SK-N-SH treated with all-trans-retinoic acid at 6 μM for 48 hours (cell line): ENCODE measurements around the gene SUMF2.
"Not testable (repeated sequence)": the region's sequence is repeated elsewhere in the genome, so short reads cannot be mapped to it uniquely, and the experiment has no call there.

Experiments used
- ATAC-seq: fragments of 200-7000 bp; cut with Tn5 transposase; 3 replicates; pipeline ENCODE4 v1.9.1; 2020; ENCODE audit warnings: mild to moderate bottlenecking, moderate library complexity
- ARNTL ChIP-seq: fragments of 450-650 bp; formaldehyde crosslinking; IDR thresholded peaks from 2 replicates; pipeline ENCODE4 v1.5.0; 2020; ENCODE audit warnings: low read depth, mild to moderate bottlenecking, moderate library complexity, borderline replicate concordance
- BACH2 ChIP-seq: fragments of 250-450 bp; sonication (Bioruptor Pico); IDR thresholded peaks from 2 replicates; pipeline ENCODE4 v1.9.0; 2021; ENCODE audit warnings: mild to moderate bottlenecking, borderline replicate concordance
- CREB5 ChIP-seq: fragments of 250-450 bp; sonication (Bioruptor Pico); IDR thresholded peaks from 2 replicates; pipeline ENCODE4 v1.5.1; 2020; ENCODE audit warnings: low read depth, mild to moderate bottlenecking, moderate library complexity
- CSDC2 ChIP-seq: fragments of 250-450 bp; sonication (Bioruptor Pico); IDR thresholded peaks from 2 replicates; pipeline ENCODE4 v1.5.0; 2020; ENCODE audit warnings: mild to moderate bottlenecking, moderate library complexity
- ESRRG ChIP-seq: fragments of 250-450 bp; sonication (Bioruptor Pico); IDR thresholded peaks from 2 replicates; pipeline ENCODE4 v1.6.1; 2021; ENCODE audit warnings: mild to moderate bottlenecking
- GLIS3 ChIP-seq: fragments of 250-450 bp; sonication (Bioruptor Pico); IDR thresholded peaks from 2 replicates; pipeline ENCODE4 v1.5.0; 2020; ENCODE audit warnings: mild to moderate bottlenecking, moderate library complexity
- ISL1 ChIP-seq: fragments of 250-450 bp; sonication (Bioruptor Pico); IDR thresholded peaks from 2 replicates; pipeline ENCODE4 v2.1.2; 2022; ENCODE audit warnings: mild to moderate bottlenecking, moderate library complexity
- OSR1 ChIP-seq: fragments of 250-450 bp; sonication (Bioruptor Pico); IDR thresholded peaks from 2 replicates; pipeline ENCODE4 v1.8.0; 2022; ENCODE audit warnings: moderate library complexity, mild to moderate bottlenecking, inconsistent platforms
- PATZ1 ChIP-seq: fragments of 250-450 bp; sonication (Bioruptor Pico); IDR thresholded peaks from 2 replicates; pipeline ENCODE4 v1.8.0; 2020; ENCODE audit warnings: mild to moderate bottlenecking, moderate library complexity, borderline replicate concordance
- POU6F1 ChIP-seq: fragments of 250-450 bp; sonication (Bioruptor Pico); IDR thresholded peaks from 2 replicates; pipeline ENCODE4 v1.8.0; 2021; ENCODE audit warnings: low read depth, mild to moderate bottlenecking, moderate library complexity, borderline replicate concordance
- PPARA ChIP-seq: fragments of 250-450 bp; sonication (Bioruptor Pico); IDR thresholded peaks from 2 replicates; pipeline ENCODE4 v1.5.0; 2020; ENCODE audit warnings: mild to moderate bottlenecking, borderline replicate concordance
- RARB ChIP-seq: fragments of 250-450 bp; sonication (Bioruptor Pico); IDR thresholded peaks from 2 replicates; pipeline ENCODE4 v1.8.0; 2021; ENCODE audit warnings: mild to moderate bottlenecking, moderate library complexity
- SNAI2 ChIP-seq: fragments of 250-450 bp; sonication (Bioruptor Pico); IDR thresholded peaks from 2 replicates; pipeline ENCODE4 v1.5.0; 2020; ENCODE audit warnings: mild to moderate bottlenecking, moderate library complexity
- TCF4 ChIP-seq: fragments of 250-450 bp; sonication (Bioruptor Pico); IDR thresholded peaks from 2 replicates; pipeline ENCODE4 v1.8.0; 2021; ENCODE audit warnings: mild to moderate bottlenecking, moderate library complexity, borderline replicate concordance
- TOX ChIP-seq: fragments of 250-450 bp; sonication (Bioruptor Pico); IDR thresholded peaks from 2 replicates; pipeline ENCODE4 v1.8.0; 2021; ENCODE audit warnings: mild to moderate bottlenecking, moderate library complexity, borderline replicate concordance
- TSHZ2 ChIP-seq: fragments of 250-450 bp; sonication (Bioruptor Pico); IDR thresholded peaks from 2 replicates; pipeline ENCODE4 v1.5.0; 2020; ENCODE audit warnings: mild to moderate bottlenecking, moderate library complexity
- ZC3H10 ChIP-seq: fragments of 250-450 bp; sonication (Bioruptor Pico); IDR thresholded peaks from 2 replicates; pipeline ENCODE4 v1.5.1; 2021; ENCODE audit warnings: mild to moderate bottlenecking, moderate library complexity
- ZFP3 ChIP-seq: fragments of 250-450 bp; sonication (Bioruptor Pico); IDR thresholded peaks from 2 replicates; pipeline ENCODE4 v1.5.0; 2020; ENCODE audit warnings: mild to moderate bottlenecking, moderate library complexity
- ZFP30 ChIP-seq: fragments of 450-650 bp; formaldehyde crosslinking; IDR thresholded peaks from 2 replicates; pipeline ENCODE4 v1.5.0; 2022; ENCODE audit warnings: mild to moderate bottlenecking, moderate library complexity
- ZNF70 ChIP-seq: fragments of 450-650 bp; formaldehyde crosslinking; IDR thresholded peaks from 2 replicates; pipeline ENCODE4 v1.5.0; 2020; ENCODE audit warnings: mild to moderate bottlenecking, moderate library complexity
- ZNF8 ChIP-seq: fragments of 450-650 bp; formaldehyde crosslinking; IDR thresholded peaks from 2 replicates; pipeline ENCODE4 v1.5.0; 2020; ENCODE audit warnings: mild to moderate bottlenecking, moderate library complexity

SUMF2 gene

GRCh38 chr7:56040730-56041129 lies 23.4 kb upstream of the SUMF2 start:
- no peak for ATAC-seq
- TF ChIP-seq OSR1 (CRISPR knock-in tag): no peak
- TF ChIP-seq PATZ1 (CRISPR knock-in tag): no peak

GRCh38 chr7:56045758-56046157 lies 18.3 kb upstream of the SUMF2 start:
- not testable (repeated sequence) for ATAC-seq

GRCh38 chr7:56046721-56047445 lies 17.2 kb upstream of the SUMF2 start:
- peak; percentile 56 for ATAC-seq
- TF ChIP-seq TCF4 (CRISPR knock-in tag) (peak; percentile 77), ZC3H10 (CRISPR knock-in tag) (peak; percentile 87), ZNF8 (CRISPR knock-in tag) (no peak), ARNTL (no peak), RARB (peak; percentile 86; the same call in 1 of the 2 replicates), SNAI2 (CRISPR knock-in tag) (0 out of 2 replicates have a peak, but pooled peaks have one; percentile 27), PATZ1 (CRISPR knock-in tag) (peak; percentile 94), ISL1 (CRISPR knock-in tag) (peak; percentile 99), PPARA (no peak), TOX (CRISPR knock-in tag) (peak; percentile 90; the same call in 1 of the 2 replicates), ESRRG (CRISPR knock-in tag) (no peak)

GRCh38 chr7:56047446-56048116 lies 16.5 kb upstream of the SUMF2 start:
- ATAC-seq: not testable (repeated sequence)

GRCh38 chr7:56048245-56048644 lies 15.8 kb upstream of the SUMF2 start:
- no peak; the same call in 2 of the 3 replicates for ATAC-seq
- peak; percentile 78; the same call in 1 of the 2 replicates for TF ChIP-seq ZC3H10 (CRISPR knock-in tag)
- no peak for TF ChIP-seq PPARA
- no peak for TF ChIP-seq ZFP3 (CRISPR knock-in tag)
- no peak for TF ChIP-seq POU6F1 (CRISPR knock-in tag)
- TF ChIP-seq PATZ1 (CRISPR knock-in tag): peak; percentile 83
- TF ChIP-seq CSDC2 (CRISPR knock-in tag): no peak
- TF ChIP-seq TOX (CRISPR knock-in tag): peak; percentile 90
- peak; percentile 82 for TF ChIP-seq TSHZ2 (CRISPR knock-in tag)
- TF ChIP-seq GLIS3: no peak
- no peak for TF ChIP-seq ZFP30
- TF ChIP-seq SNAI2 (CRISPR knock-in tag): no peak
- peak; percentile 97 for TF ChIP-seq ISL1 (CRISPR knock-in tag)
- peak; percentile 41; the same call in 1 of the 2 replicates for TF ChIP-seq CREB5
- no peak for TF ChIP-seq ZNF70 (CRISPR knock-in tag)
- TF ChIP-seq ZNF8 (CRISPR knock-in tag): no peak
- 0 out of 2 replicates have a peak, but pooled peaks have one; percentile 19 for TF ChIP-seq ESRRG (CRISPR knock-in tag)
- TF ChIP-seq TCF4 (CRISPR knock-in tag): peak; percentile 76; the same call in 1 of the 2 replicates
- TF ChIP-seq BACH2 (CRISPR knock-in tag): no peak
- peak; percentile 81 for TF ChIP-seq RARB

More at GRCh38 chr7:56047446-56048116, 16.5 kb upstream of the SUMF2 start:
- TF ChIP-seq ISL1 (CRISPR knock-in tag): peak; percentile 52
